Colon (tissue), 2 donors: ENCODE results near the gene RPTOR.

Experiments used
- FAIRE-seq: peaks from 2 replicates; lab custom pipeline; 2012; peaks lifted over from hg19 to GRCh38; lab: Jason Lieb, UNC
- donor health status: control.
- donor health status: control.

Gene RPTOR

GRCh38 chr17:80917716-80918560, 373.3 kb downstream of the RPTOR start:
- FAIRE-seq, result no peak

- no peak for FAIRE-seq
Measured at GRCh38 chr17:80918731-80919130, 374.1 kb downstream of the RPTOR start.

GRCh38 chr17:80919331-80920311, 375.0 kb downstream of the RPTOR start:
- no peak for FAIRE-seq

GRCh38 chr17:80920441-80920840, 375.8 kb downstream of the RPTOR start:
- FAIRE-seq, result no peak

GRCh38 chr17:80921159-80921558, 376.5 kb downstream of the RPTOR start:
- no peak for FAIRE-seq

- FAIRE-seq, result no peak
Measured at GRCh38 chr17:80921741-80922579, 377.3 kb downstream of the RPTOR start.

GRCh38 chr17:80922580-80923160, 378.0 kb downstream of the RPTOR start:
- no peak for FAIRE-seq

GRCh38 chr17:80923211-80924110, 378.8 kb downstream of the RPTOR start:
- no peak for FAIRE-seq

GRCh38 chr17:80924111-80924806, 379.6 kb downstream of the RPTOR start:
- no peak for FAIRE-seq

- FAIRE-seq, result no peak
Measured at GRCh38 chr17:80924807-80925610, 380.4 kb downstream of the RPTOR start.

GRCh38 chr17:80925688-80926335, 381.2 kb downstream of the RPTOR start:
- FAIRE-seq, result no peak

- FAIRE-seq, result no peak
Measured at GRCh38 chr17:80926591-80927250, 382.1 kb downstream of the RPTOR start.

- FAIRE-seq, result no peak
Measured at GRCh38 chr17:80927791-80928216, 383.2 kb downstream of the RPTOR start.

GRCh38 chr17:80929449-80929848, 384.8 kb downstream of the RPTOR start:
- no peak for FAIRE-seq

- FAIRE-seq, result no peak
Measured at GRCh38 chr17:80930335-80931279, 386.0 kb downstream of the RPTOR start.

GRCh38 chr17:80931421-80932265, 387.0 kb downstream of the RPTOR start:
- no peak for FAIRE-seq
